ENCODE results near the gene CARD10. TPM values are rescaled to one million over a fixed set of nuclear protein-coding genes. Genes with fewer than 3 reads are reported as not detected.

CARD10 gene
- total RNA-seq, 1 experiment from 2014 or later = 26.5 TPM

- Mint-ChIP-seq H3K27me3 (ENCODE audit: insufficient read depth, unreplicated experiment) (no peaks in the 10 kb centered on the region), H3K9me3 (ENCODE audit: unreplicated experiment) (no peaks in the 10 kb centered on the region), H3K36me3 (ENCODE audit: insufficient read depth, unreplicated experiment) (peaks cover 30% of the 10 kb centered on the region), H3K4me3 (ENCODE audit: unreplicated experiment) (no peak overlapping the region), H3K4me1 (ENCODE audit: low read depth, unreplicated experiment) (peaks cover 15% of the 10 kb centered on the region), H3K27ac (ENCODE audit: unreplicated experiment) (no peak overlapping the region)
- peaks cover 28% of the 10 kb centered on the region for H3K4me1 ChIP-seq
- H3K4me3 ChIP-seq (ENCODE audit: low read depth, low read length) = no peak overlapping the region
- CTCF ChIA-PET = no interaction called here
- TF ChIP-seq CTCF (IDR thresholded peaks at IDR 0.05; ENCODE audit: insufficient read depth in 1 of 2, low read depth in 1 of 2, low read length in 1 of 2, severe bottlenecking in 1 of 2, unreplicated experiment in 1 of 2) = no peak
- no peaks in the 10 kb centered on the region for H3K9me3 ChIP-seq
- peaks cover 7% of the 10 kb centered on the region; the same call in 1 of the 2 replicates for H3K36me3 ChIP-seq (ENCODE audit: control insufficient read depth, insufficient read depth, low read length)
- POLR2A ChIA-PET = no interaction called here
- no TSS peak for BruUV-seq (replicated peaks)
- intact Hi-C loops (cut with micrococcal nuclease; ENCODE audit: unreplicated experiment) = no loop called here
- no peak for DNase-seq
- H3K27me3 ChIP-seq (replicated peaks; ENCODE audit: control insufficient read depth, insufficient read depth, low read length) = no peaks in the 10 kb centered on the region
Observed at GRCh38 chr22:37515901-37516300, 3.3 kb downstream of the CARD10 start.

GRCh38 chr22:37514526-37515051 lies 4.6 kb downstream of the CARD10 start:
- no peak overlapping the region for H3K4me3 Mint-ChIP-seq (ENCODE audit: unreplicated experiment)
- CTCF ChIA-PET = interaction anchor here (0.9 kb wide), 1 partner anchor 47 kb away, joined by 3 read pairs; no protein-coding TSS in a partner anchor

More at GRCh38 chr22:37514526-37515051, 4.6 kb downstream of the CARD10 start:
- no peaks in the 10 kb centered on the region for H3K9me3 Mint-ChIP-seq (ENCODE audit: unreplicated experiment)
- Histone ChIP-seq H3K9me3 (no peaks in the 10 kb centered on the region), H3K36me3 (ENCODE audit: control insufficient read depth, insufficient read depth, low read length) (peaks cover 7% of the 10 kb centered on the region; the same call in 1 of the 2 replicates), H3K4me3 (ENCODE audit: low read depth, low read length) (no peak overlapping the region), H3K27me3 (replicated peaks; ENCODE audit: control insufficient read depth, insufficient read depth, low read length) (no peaks in the 10 kb centered on the region), H3K4me1 (peaks cover 33% of the 10 kb centered on the region)
- H3K27me3 Mint-ChIP-seq (ENCODE audit: insufficient read depth, unreplicated experiment) = no peaks in the 10 kb centered on the region
- H3K36me3 Mint-ChIP-seq (ENCODE audit: insufficient read depth, unreplicated experiment) = peaks cover 30% of the 10 kb centered on the region
- TF ChIP-seq CTCF (IDR thresholded peaks at IDR 0.05; ENCODE audit: insufficient read depth in 1 of 2, low read depth in 1 of 2, low read length in 1 of 2, severe bottlenecking in 1 of 2, unreplicated experiment in 1 of 2) = no peak
- DNase-seq = no peak
- POLR2A ChIA-PET = no interaction called here
- H3K27ac Mint-ChIP-seq (ENCODE audit: unreplicated experiment) = peak overlapping the region; percentile 63
- BruUV-seq (replicated peaks) = no TSS peak
- intact Hi-C loops (cut with micrococcal nuclease; ENCODE audit: unreplicated experiment) = no loop called here
- peaks cover 24% of the 10 kb centered on the region for H3K4me1 Mint-ChIP-seq (ENCODE audit: low read depth, unreplicated experiment)
